GM18505 (cell line): ENCODE results near the gene TMSB4X.
"Not testable (repeated sequence)": the region's sequence is repeated elsewhere in the genome, so short reads cannot be mapped to it uniquely, and the experiment has no call there.

Experiments used
- ATAC-seq: cut with Tn5 transposase; IDR thresholded peaks from one replicate; pipeline ENCODE4 v1.9.1; 2021; ENCODE audit not compliant: unreplicated experiment
- POLR2A ChIP-seq: IDR thresholded peaks from 4 replicates; pipeline ENCODE4 v1.6.1; 2011; ENCODE audit warnings: borderline replicate concordance; ENCODE audit not compliant: insufficient read depth, insufficient read length; ENCODE audit errors: extremely low read depth

Gene TMSB4X

DNA sequence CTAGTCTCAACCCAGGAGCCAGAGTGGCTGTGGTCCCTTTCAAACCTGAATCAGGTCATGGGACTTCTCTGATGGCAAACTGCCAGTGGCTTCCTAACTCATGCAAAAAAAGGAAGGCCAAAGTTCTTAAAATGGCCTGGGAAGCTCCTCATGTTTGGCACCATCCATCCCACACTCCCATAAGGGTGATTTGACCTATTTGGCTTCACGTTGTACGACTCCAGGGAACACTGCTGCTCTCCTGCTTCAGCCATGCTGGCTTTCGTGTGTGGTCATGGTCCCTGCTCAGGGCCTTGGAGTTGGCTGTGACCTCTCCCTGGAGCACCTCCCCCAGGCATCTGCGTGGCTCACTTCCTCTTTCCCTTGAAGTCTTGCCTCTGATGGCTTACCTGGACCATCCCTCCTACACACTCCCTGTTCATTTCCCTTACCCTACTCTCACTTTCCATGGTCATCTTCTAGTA, 12.8 kb upstream of the TMSB4X start:
- ATAC-seq: no peak

DNA sequence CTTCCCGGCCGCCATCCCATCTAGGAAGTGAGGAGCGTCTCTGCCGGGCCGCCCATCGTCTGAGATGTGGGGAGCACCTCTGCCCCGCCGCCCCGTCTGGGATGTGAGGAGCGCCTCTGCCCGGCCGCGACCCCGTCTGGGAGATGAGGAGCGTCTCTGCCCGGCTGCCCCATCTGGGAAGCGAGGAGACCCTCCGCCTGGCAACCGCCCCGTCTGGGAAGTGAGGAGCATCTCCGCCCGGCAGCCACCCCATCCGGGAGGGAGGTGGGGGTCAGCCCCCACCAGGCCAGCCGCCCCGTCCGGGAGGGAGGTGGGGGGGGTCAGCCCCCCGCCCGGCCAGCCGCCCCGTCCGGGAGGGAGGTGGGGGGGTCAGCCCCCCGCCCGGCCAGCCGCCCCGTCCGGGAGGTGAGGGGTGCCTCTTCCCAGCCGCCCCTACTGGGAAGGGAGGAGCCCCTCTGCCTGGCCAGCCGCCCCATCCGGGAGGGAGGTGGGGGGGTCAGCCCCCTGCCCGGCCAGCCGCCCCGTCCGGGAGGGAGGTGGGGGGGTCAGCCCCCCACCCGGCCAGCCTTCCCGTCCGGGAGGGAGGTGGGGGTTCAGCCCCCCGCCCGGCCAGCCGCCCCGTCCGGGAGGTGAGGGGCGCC, 11.6 kb upstream of the TMSB4X start:
- not testable (repeated sequence) for ATAC-seq

More for the DNA sequence above, 12.8 kb upstream of the TMSB4X start:
- TF ChIP-seq POLR2A: peak; percentile 9

- TF ChIP-seq POLR2A: no peak
- ATAC-seq: no peak
Observed at GRCh38 chrX:12965131-12965940, 9.6 kb upstream of the TMSB4X start.

- no peak for ATAC-seq
- no peak for TF ChIP-seq POLR2A
Observed at GRCh38 chrX:12966151-12966550, 8.8 kb upstream of the TMSB4X start.

DNA sequence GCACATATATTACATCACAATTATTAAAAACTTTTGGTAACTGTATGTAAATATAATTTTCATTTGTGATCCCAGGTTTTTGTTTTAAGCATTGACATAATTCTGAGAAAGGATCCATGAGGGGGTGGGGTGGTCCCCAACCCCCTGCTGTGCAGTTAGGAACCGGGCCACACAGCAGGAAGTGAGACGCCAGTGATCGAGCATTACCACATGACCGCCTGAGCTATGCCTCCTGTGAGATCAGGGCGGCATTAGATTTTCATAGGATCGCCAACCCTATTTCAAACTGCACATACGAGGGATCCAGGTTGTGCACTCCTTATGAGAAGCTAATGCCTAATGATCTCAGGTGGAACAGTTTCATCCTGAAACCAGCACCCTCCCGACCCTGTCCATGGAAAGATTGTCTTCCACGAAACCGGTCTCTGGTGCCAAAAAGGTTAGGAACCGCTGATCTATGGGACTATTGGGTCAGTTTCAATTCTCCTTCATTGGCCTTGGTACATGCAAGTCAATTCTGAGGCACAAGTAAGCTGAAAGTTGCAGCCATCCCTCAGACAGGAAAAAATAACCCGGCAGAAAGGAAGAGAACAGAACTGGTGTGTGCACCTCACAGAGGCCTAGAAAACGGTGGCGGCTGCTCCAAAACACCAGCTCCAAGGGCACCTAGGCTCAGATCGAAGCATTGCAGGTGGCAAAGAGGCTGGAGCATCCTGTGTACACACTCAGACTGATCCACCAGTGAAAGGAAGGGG, 7.0 kb upstream of the TMSB4X start:
- no peak for TF ChIP-seq POLR2A
- no peak for ATAC-seq

DNA sequence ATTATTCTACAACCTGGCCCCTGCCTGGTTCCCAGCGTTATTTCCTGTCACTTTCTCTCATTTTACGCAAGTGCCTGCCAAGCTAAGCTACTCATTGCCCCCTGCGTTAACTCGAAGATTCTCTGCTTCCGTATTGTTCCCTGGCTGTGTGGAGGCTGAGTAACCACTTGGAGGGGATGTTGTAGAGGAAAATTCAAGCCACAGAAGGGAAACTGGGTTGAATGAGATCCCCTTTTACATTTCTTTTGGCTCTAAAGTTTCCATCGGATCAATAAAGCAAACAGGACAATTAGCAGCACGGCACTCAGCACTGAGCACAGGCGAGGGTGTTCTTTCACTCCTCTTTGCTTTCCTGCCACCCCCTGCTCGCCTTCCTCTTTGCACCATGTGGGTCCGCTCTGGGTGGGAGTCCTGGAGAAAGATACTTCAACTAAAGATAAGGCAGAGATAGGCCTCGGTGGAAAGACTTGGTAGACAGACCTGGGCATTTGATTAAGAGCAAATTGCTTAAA, 4.2 kb upstream of the TMSB4X start:
- TF ChIP-seq POLR2A: no peak
- ATAC-seq: no peak

GRCh38 chrX:12971282-12972003, 3.5 kb upstream of the TMSB4X start:
- TF ChIP-seq POLR2A: no peak
- ATAC-seq: no peak

GRCh38 chrX:12972243-12972642, 2.7 kb upstream of the TMSB4X start:
- no peak for ATAC-seq
- no peak for TF ChIP-seq POLR2A

DNA sequence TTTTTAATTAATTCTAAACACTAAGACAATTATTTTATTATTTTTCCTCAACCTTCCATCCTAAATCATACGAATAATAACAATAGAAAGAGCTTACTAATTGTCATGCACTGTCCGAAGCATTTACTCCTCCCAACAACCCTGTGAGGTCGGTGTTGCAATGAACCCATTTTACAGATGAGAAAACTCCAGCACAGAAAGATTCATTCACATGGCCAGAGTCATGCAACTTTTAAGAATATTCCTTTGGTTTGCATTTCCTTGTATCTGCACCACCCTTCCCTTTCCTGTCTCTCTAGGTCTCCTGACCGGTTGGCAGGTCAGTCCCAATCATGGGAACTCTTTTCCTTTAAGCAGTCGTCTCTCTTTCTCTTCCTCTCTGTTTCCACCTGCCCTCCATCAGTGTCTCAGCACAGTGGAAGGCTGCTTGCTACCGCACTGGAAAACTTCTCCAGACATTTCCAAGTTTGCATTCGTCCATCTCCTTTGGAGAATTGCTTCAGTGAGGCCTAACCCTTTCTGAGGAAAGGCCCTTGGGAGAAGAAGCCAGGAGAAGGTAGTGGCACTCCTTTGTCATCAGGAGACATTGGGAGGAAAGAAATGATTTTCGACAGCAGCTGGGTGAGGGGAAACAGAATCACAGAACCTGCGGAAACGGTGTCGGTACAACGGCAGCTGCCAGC, 1.9 kb upstream of the TMSB4X start:
- no peak for TF ChIP-seq POLR2A
- ATAC-seq: no peak

- TF ChIP-seq POLR2A: no peak
- no peak for ATAC-seq
Observed at GRCh38 chrX:12973561-12974304, 1.2 kb upstream of the TMSB4X start.

GRCh38 chrX:12974305-12974795, 560 bp upstream of the TMSB4X start:
- ATAC-seq: no peak
- no peak for TF ChIP-seq POLR2A

DNA sequence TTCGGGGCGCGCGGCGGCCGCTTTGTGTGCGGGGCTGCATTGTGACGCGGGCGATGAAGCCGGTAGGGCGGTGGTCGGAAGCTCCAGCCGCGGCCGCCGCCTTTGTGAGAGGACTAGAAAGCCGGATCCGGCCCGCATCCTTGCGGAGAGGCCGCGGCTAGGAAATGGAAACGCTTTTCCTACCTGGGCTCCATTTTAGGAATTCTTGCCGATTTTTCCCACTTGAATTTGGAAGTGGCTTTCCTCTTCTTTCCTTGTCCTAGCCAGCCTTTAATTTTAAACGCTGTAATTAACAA, 708 bp downstream of the TMSB4X start:
- TF ChIP-seq POLR2A: no peak
- no peak for ATAC-seq

GRCh38 chrX:12975991-12976558, 1.2 kb downstream of the TMSB4X start:
- ATAC-seq: no peak
- TF ChIP-seq POLR2A: no peak

DNA sequence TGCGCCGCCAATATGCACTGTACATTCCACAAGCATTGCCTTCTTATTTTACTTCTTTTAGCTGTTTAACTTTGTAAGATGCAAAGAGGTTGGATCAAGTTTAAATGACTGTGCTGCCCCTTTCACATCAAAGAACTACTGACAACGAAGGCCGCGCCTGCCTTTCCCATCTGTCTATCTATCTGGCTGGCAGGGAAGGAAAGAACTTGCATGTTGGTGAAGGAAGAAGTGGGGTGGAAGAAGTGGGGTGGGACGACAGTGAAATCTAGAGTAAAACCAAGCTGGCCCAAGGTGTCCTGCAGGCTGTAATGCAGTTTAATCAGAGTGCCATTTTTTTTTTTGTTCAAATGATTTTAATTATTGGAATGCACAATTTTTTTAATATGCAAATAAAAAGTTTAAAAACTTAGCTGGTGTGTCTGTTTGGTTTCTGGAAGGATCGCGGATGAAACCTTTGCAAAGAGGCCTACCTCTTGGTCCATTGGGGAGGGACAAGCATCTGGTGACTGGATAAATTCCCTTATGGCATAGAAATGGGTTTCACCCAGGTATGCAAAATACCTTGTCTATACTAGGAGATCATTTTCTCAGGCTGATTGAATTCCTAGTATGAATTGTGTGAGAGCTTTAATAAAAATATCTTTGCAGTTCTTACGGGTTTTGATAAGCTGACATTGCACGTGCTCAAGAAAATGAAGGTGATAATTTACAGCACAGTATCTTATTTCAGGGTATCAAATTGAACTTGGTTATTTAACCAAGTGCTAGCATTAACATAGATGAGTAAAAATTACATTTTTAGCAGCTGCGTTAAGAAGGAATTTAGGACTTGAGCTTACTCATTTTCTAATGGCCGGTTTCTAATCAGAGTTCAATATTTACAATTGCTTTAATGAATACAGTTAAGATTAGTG, 2.2 kb downstream of the TMSB4X start:
- ATAC-seq: not testable (repeated sequence)
